PC-9 (cell line): Measurements from ENCODE around the gene CBX2. TPM values are rescaled to one million over a fixed set of nuclear protein-coding genes. Genes with fewer than 3 reads are reported as not detected.
"Not testable (repeated sequence)": the region's sequence is repeated elsewhere in the genome, so short reads cannot be mapped to it uniquely, and the experiment has no call there.

Source experiments
- BruUV-seq: library from RNA; stranded (reverse); fragments of 400-500 nt; replicated peaks from 2 replicates; lab custom pipeline; 2021; lab: Mats Ljungman, UMichigan
- CTCF ChIA-PET: fragments of 300-600 bp; sonication (Branson Sonifier 250); formaldehyde crosslinking; loops from one replicate; lab custom pipeline; 2022; ENCODE audit warnings: antibody characterized with exemption; lab: Charles Lee
- POLR2A ChIA-PET: fragments of 300-600 bp; sonication (Branson Sonifier 250); formaldehyde crosslinking; loops from one replicate; lab custom pipeline; 2022; ENCODE audit warnings: antibody characterized with exemption; ENCODE audit not compliant: unreplicated experiment; lab: Charles Lee
- DNase-seq, 2 experiments: peaks; one replicate each; pipeline versions ENCODE4 v3.0.0 to v3.0.0-alpha.2; 2015 to 2022; ENCODE audit warnings: mixed read lengths in 1 of 2
- H2AFZ ChIP-seq: fragments of 200-600 bp; sonication (generic); 2 replicates; pipeline ENCODE4 v1.8.1; 2017; ENCODE audit warnings: antibody characterized with exemption
- H3F3A ChIP-seq: fragments of 200-600 bp; sonication (generic); 2 replicates; pipeline ENCODE4 v1.8.1; 2017; ENCODE audit warnings: antibody characterized with exemption, mild to moderate bottlenecking, low read depth; ENCODE audit not compliant: insufficient read depth
- H3K27ac ChIP-seq: fragments of 200-600 bp; sonication (generic); 2 replicates; pipeline ENCODE4 v1.6.1; 2016; ENCODE audit warnings: mixed run types
- H3K27me3 ChIP-seq: fragments of 200-600 bp; sonication (generic); 2 replicates; pipeline ENCODE4 v1.6.1; 2016; ENCODE audit warnings: low read depth, mixed run types; ENCODE audit not compliant: insufficient read depth
- H3K36me3 ChIP-seq: fragments of 200-600 bp; sonication (generic); 2 replicates; pipeline ENCODE4 v1.6.1; 2016; ENCODE audit warnings: low read depth, mixed run types
- H3K4me1 ChIP-seq: fragments of 200-600 bp; sonication (generic); replicated peaks from 2 replicates; pipeline ENCODE4 v1.6.1; 2016; ENCODE audit warnings: mixed run types; ENCODE audit not compliant: insufficient read depth
- H3K4me2 ChIP-seq: fragments of 200-600 bp; sonication (generic); 2 replicates; pipeline ENCODE4 v1.6.1; 2017; ENCODE audit warnings: mixed run types
- H3K4me3 ChIP-seq: fragments of 200-600 bp; sonication (generic); 2 replicates; pipeline ENCODE4 v1.6.1; 2016; ENCODE audit warnings: mixed run types
- H3K79me2 ChIP-seq: fragments of 200-600 bp; sonication (generic); 2 replicates; pipeline ENCODE4 v1.6.1; 2017; ENCODE audit warnings: low read depth, mixed run types
- H3K9me2 ChIP-seq: fragments of 200-600 bp; sonication (generic); 2 replicates; pipeline ENCODE4 v1.8.1; 2017; ENCODE audit warnings: mild to moderate bottlenecking; ENCODE audit not compliant: insufficient read depth
- H3K9me3 ChIP-seq: fragments of 200-600 bp; sonication (generic); 2 replicates; pipeline ENCODE4 v1.8.1; 2016; ENCODE audit warnings: low read depth; ENCODE audit not compliant: insufficient read depth
- H4K20me1 ChIP-seq: fragments of 200-600 bp; sonication (generic); 2 replicates; pipeline ENCODE4 v1.8.1; 2017; ENCODE audit not compliant: insufficient read depth
- CTCF ChIP-seq: fragments of 200-600 bp; sonication (generic); conservative IDR thresholded peaks from 2 replicates; pipeline ENCODE4 v1.6.1; 2017; ENCODE audit warnings: mixed run types, antibody characterized with exemption, mild to moderate bottlenecking, moderate library complexity
- EZH2 ChIP-seq: fragments of 200-600 bp; sonication (generic); IDR thresholded peaks from 2 replicates; pipeline ENCODE4 v1.8.0; 2017; ENCODE audit warnings: antibody characterized with exemption, low read depth
- intact Hi-C: fragments of 100-400 bp; cut with micrococcal nuclease; formaldehyde crosslinking; loops from one replicate; pipeline ENCODE4 v1.10.0; 2022; ENCODE audit not compliant: unreplicated experiment
- total RNA-seq: library from RNA; stranded (reverse); gene quantifications from 2 replicates; pipeline ENCODE4 v1.2.3, GENCODE V29; 2021

The CBX2 gene
- total RNA-seq, 1 experiment from 2014 or later = 32.6 TPM

- no peak for DNase-seq
- no peak for TF ChIP-seq EZH2
- no peak for TF ChIP-seq CTCF
- no peaks in the 10 kb centered on the region for H3K27me3 ChIP-seq
- no TSS peak for BruUV-seq
- CTCF ChIA-PET = interaction anchor here (0.7 kb wide), 1 partner anchor 145 kb away, joined by 3 read pairs; no protein-coding TSS in a partner anchor
- no peak overlapping the region for H3K4me3 ChIP-seq
- H3K9me2 ChIP-seq = no peaks in the 10 kb centered on the region
- H3K36me3 ChIP-seq = no peaks in the 10 kb centered on the region
- H3K79me2 ChIP-seq = peaks cover 37% of the 10 kb centered on the region
- intact Hi-C loops = loop anchor here (2.0 kb wide), 1 partner anchor 26 kb away; the partner anchor contains the start of gene CBX8
- 0 out of 2 replicates have a peak, but pooled peaks cover 5% of the 10 kb centered on the region for H4K20me1 ChIP-seq
- H2AFZ ChIP-seq = no peak overlapping the region
- H3K27ac ChIP-seq = no peak overlapping the region
- H3F3A ChIP-seq = peaks cover 6% of the 10 kb centered on the region; the same call in 1 of the 2 replicates
- no peaks in the 10 kb centered on the region for H3K9me3 ChIP-seq
- POLR2A ChIA-PET = interaction anchor here (0.7 kb wide), 1 partner anchor 15 kb away, joined by 14 read pairs; no protein-coding TSS in a partner anchor
- peaks cover 5% of the 10 kb centered on the region for H3K4me1 ChIP-seq
- H3K4me2 ChIP-seq = no peak overlapping the region
These were observed 6.7 kb upstream of the CBX2 start for GRCh38 chr17:79771276-79771675.

GRCh38 chr17:79772726-79773125 is 5.2 kb upstream of the CBX2 start:
- peaks cover 23% of the 10 kb centered on the region for H3K79me2 ChIP-seq
- DNase-seq, H3K4me3 ChIP-seq, intact Hi-C loops, H3K9me2 ChIP-seq, H4K20me1 ChIP-seq, CTCF ChIA-PET, POLR2A ChIA-PET, H3K27me3 ChIP-seq, BruUV-seq, H3K9me3 ChIP-seq, H3K27ac ChIP-seq, H2AFZ ChIP-seq, H3K36me3 ChIP-seq, H3K4me2 ChIP-seq: not testable (repeated sequence)
- peaks cover 13% of the 10 kb centered on the region; the same call in 1 of the 2 replicates for H3F3A ChIP-seq
- peaks cover 16% of the 10 kb centered on the region for H3K4me1 ChIP-seq

GRCh38 chr17:79774561-79774975 is 3.4 kb upstream of the CBX2 start:
- TF ChIP-seq EZH2 (no peak), CTCF (no peak)

More at GRCh38 chr17:79774561-79774975, 3.4 kb upstream of the CBX2 start:
- CTCF ChIA-PET = interaction anchor here (0.6 kb wide), 1 partner anchor 32 kb away, joined by 3 read pairs; no protein-coding TSS in a partner anchor
- BruUV-seq = no TSS peak
- Histone ChIP-seq H3K4me2 (no peak overlapping the region), H3K36me3 (no peaks in the 10 kb centered on the region), H3K9me2 (no peaks in the 10 kb centered on the region), H2AFZ (no peak overlapping the region), H3K9me3 (no peaks in the 10 kb centered on the region), H3K4me1 (peaks cover 24% of the 10 kb centered on the region), H3K79me2 (peaks cover 14% of the 10 kb centered on the region), H4K20me1 (no peaks in the 10 kb centered on the region), H3K27ac (no peak overlapping the region), H3K27me3 (no peaks in the 10 kb centered on the region), H3K4me3 (no peak overlapping the region), H3F3A (peaks cover 13% of the 10 kb centered on the region; the same call in 1 of the 2 replicates)
- intact Hi-C loops = no loop called here
- POLR2A ChIA-PET = interaction anchor here (0.6 kb wide), 1 partner anchor 15 kb away, joined by 6 read pairs; no protein-coding TSS in a partner anchor
- DNase-seq = no peak
